Measurements from ENCODE around the gene ACSM4.
"Not testable (repeated sequence)": the region's sequence is repeated elsewhere in the genome, so short reads cannot be mapped to it uniquely, and the experiment has no call there.

Gene ACSM4

GRCh38 chr12:7324176-7324575, 20.3 kb downstream of the ACSM4 start:
- FAIRE-seq (no peak), DNase-seq (ENCODE audit: insufficient read length, low spot score) (no peak)
- TF ChIP-seq, protein P1, sequence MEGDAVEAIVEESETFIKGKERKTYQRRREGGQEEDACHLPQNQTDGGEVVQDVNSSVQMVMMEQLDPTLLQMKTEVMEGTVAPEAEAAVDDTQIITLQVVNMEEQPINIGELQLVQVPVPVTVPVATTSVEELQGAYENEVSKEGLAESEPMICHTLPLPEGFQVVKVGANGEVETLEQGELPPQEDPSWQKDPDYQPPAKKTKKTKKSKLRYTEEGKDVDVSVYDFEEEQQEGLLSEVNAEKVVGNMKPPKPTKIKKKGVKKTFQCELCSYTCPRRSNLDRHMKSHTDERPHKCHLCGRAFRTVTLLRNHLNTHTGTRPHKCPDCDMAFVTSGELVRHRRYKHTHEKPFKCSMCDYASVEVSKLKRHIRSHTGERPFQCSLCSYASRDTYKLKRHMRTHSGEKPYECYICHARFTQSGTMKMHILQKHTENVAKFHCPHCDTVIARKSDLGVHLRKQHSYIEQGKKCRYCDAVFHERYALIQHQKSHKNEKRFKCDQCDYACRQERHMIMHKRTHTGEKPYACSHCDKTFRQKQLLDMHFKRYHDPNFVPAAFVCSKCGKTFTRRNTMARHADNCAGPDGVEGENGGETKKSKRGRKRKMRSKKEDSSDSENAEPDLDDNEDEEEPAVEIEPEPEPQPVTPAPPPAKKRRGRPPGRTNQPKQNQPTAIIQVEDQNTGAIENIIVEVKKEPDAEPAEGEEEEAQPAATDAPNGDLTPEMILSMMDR (IDR thresholded peaks at IDR 0.05; ENCODE audit: insufficient read depth, missing control alignments), result no peak

DNA sequence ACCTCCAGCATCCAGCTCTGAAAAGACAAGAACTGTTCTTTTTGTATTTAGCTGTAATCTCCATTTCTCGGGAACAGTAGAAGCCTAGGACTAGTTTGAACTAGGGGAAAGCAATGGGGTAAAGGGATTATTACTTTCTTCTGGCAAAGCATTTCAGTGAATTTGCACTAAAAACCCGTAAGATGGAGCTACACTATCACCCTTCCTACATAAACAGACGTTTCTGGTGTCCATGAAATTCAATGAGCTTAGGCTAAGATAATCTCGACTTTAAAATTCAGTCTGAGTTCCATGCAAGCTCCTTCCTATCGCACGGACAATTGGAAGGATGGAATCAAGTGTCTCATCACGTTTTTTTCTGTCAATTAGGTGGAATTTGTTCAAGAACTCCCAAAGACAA, 24.0 kb downstream of the ACSM4 start:
- no peak for FAIRE-seq
- TF ChIP-seq, protein P1 (IDR thresholded peaks at IDR 0.05; ENCODE audit: insufficient read depth, missing control alignments), result no peak
- no peak for DNase-seq (ENCODE audit: insufficient read length, low spot score)

- DNase-seq (ENCODE audit: insufficient read length, low spot score); FAIRE-seq: not testable (repeated sequence)
Observed at GRCh38 chr12:7337790-7338189, 33.9 kb downstream of the ACSM4 start.

DNA sequence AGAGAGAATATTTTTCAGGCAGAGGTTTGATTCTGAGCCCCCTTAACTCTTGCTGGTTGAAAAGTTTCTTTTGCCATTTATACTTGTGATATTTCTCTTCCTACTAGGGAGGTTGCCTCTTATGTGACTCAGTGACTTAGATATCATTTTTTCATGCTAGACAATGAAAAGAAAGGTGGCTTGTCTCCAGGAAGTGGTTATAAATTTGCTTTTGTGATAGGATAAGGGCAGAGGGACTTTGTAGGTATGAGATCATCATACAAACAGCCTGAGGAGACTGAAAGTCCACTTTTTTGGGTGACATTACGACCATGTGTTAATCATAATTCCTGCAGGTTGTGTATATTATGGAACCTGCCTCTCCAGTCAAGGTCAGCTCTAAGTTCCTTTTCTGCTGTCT, 35.8 kb downstream of the ACSM4 start:
- TF ChIP-seq, protein P1 (IDR thresholded peaks at IDR 0.05; ENCODE audit: insufficient read depth, missing control alignments), result no peak
- FAIRE-seq (no peak), DNase-seq (ENCODE audit: insufficient read length, low spot score) (no peak)

DNA sequence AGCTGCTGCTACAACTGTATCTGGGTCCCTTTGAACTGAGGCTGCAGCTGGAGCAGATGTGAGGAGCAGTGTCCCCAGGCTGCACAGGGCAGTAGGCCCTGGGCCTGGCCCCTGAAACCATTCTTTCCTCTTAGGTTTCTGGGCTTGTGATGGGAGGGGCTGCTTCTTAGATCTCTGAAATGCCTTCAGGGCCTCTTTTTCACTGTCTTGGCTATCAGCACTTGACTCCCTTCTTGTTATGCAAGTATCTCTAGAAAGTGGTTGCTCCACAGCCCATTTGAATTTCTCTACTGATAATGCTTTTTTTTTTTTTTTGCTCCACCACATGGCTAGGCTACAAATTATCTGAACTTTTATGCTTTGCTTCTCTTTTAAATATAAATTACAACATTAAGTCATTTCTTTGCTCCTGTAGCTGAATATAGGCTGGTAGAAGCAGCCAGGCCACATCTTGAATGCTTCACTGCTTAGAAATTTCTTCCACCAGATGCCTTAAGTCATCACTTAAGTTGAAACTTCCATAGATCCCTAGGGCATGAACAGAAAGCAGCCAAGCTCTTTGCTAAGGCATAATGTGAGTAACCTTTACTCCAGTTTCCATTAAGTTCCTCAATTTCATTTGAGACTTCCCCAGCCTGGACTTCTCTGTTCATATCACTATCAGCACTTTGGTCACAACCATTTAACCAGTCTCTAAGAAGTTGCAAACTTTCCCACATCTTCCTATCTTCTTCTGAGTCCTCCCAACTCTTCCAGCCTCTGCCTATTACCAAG, 41.1 kb downstream of the ACSM4 start:
- TF ChIP-seq, protein P1 (IDR thresholded peaks at IDR 0.05; ENCODE audit: insufficient read depth, missing control alignments), result no peak
- no peak for FAIRE-seq

GRCh38 chr12:7346551-7347225, 42.8 kb downstream of the ACSM4 start:
- DNase-seq (ENCODE audit: insufficient read length, low spot score) (no peak), FAIRE-seq (no peak)
- TF ChIP-seq, protein P1 (IDR thresholded peaks at IDR 0.05; ENCODE audit: insufficient read depth, missing control alignments), result no peak

More for the DNA sequence above, 41.1 kb downstream of the ACSM4 start:
- no peak for DNase-seq (ENCODE audit: insufficient read length, low spot score)

DNA sequence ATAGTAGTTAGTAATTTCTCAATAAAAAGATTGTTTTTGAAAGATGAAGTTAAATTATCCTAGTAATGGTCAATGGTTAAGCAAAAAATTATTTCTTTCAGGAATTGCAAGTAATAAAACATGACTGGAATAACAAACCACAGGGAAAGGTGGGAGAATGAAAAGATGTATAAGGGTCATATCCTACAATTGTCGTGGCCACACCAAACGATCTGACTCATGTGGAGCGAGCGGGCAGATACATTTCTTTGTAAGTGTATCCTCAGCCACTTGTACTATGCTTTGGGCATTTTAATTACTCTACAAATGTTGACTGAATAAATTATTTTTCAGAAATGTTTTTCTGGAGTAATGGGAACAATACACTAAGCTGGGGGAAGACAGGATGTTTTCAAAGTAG, 45.5 kb downstream of the ACSM4 start:
- no peak for FAIRE-seq
- TF ChIP-seq, protein P1 (IDR thresholded peaks at IDR 0.05; ENCODE audit: insufficient read depth, missing control alignments), result no peak
- no peak for DNase-seq (ENCODE audit: insufficient read length, low spot score)

Measured in D721Med (cell line).